K562 (cell line): ENCODE measurements around the gene VPS13C. TPM values are rescaled to one million over a fixed set of nuclear protein-coding genes. Genes with fewer than 3 reads are reported as not detected.
A peak's percentile ranks its signal among the peaks of the same experiment; 100 is the strongest.

Experiments
- ATAC-seq: fragments of 200-7000 bp; cut with Tn5 transposase; 3 replicates; pipeline ENCODE4 v1.9.1; 2020; ENCODE audit warnings: moderate library complexity
- BruUV-seq: library from RNA; stranded (reverse); fragments of 400-500 nt; replicated peaks from 2 replicates; lab custom pipeline; 2021; lab: Mats Ljungman, UMichigan
- CTCF ChIA-PET: fragments of 300-600 bp; formaldehyde crosslinking; extraction: SDS; loops from one replicate; lab custom pipeline; 2021; ENCODE audit warnings: low intra/inter-chr PET ratio; lab: Yijun Ruan, JAX
- POLR2A ChIA-PET: fragments of 300-600, 350-650 bp; sonication (Branson Sonifier 250); formaldehyde crosslinking; extraction: SDS; loops from one replicate; lab custom pipeline; 2021; ENCODE audit warnings: antibody characterized with exemption, inconsistent platforms; lab: Yijun Ruan, JAX
- DNase-seq, 4 experiments: peaks; one replicate each; pipeline versions ENCODE4 v3.0.0 to v3.0.0-alpha.2; 2011 to 2018; ENCODE audit warnings: low spot score in 3 of 4, mixed read lengths in 3 of 4; ENCODE audit errors: extremely low read depth in 1 of 4
- FAIRE-seq: peaks from 2 replicates; lab custom pipeline; 2011; peaks lifted over from hg19 to GRCh38; lab: Jason Lieb, UNC
- H2AFZ ChIP-seq: 2 replicates; pipeline ENCODE4 v1.6.0; 2011; ENCODE audit warnings: low read depth, low read length, control low read depth, inconsistent platforms
- H3K27ac ChIP-seq: fragments of 200-600 bp; 3 replicates; pipeline ENCODE4 v1.8.0; 2011; ENCODE audit warnings: low read depth, mild to moderate bottlenecking, control low read depth, inconsistent platforms, low read length, moderate library complexity, mixed read lengths; ENCODE audit errors: extremely low read depth
- H3K27me3 ChIP-seq, 2 experiments: fragments of 300-600 bp in 1 of 2; 2 replicates in 1 of 2; 3 replicates in 1 of 2; pipeline versions ENCODE4 v1.6.0 to v1.8.0; 2011; ENCODE audit warnings: inconsistent platforms in 2 of 2, low read length in 2 of 2, mild to moderate bottlenecking in 1 of 2, mixed read lengths in 1 of 2, moderate library complexity in 1 of 2; ENCODE audit not compliant: control insufficient read depth in 2 of 2, insufficient read depth in 2 of 2
- H3K36me3 ChIP-seq: fragments of 300-600 bp; 3 replicates; pipeline ENCODE4 v1.8.0; 2011; ENCODE audit warnings: mild to moderate bottlenecking, low read length, inconsistent platforms; ENCODE audit not compliant: control insufficient read depth, insufficient read depth
- H3K4me1 ChIP-seq, 2 experiments: fragments of 200-600 bp in 1 of 2; replicated peaks in 1 of 2; 2 replicates in 1 of 2; 3 replicates in 1 of 2; pipeline versions ENCODE4 v1.5.1 to v1.8.0; 2011; ENCODE audit warnings: inconsistent platforms in 2 of 2, low read length in 2 of 2, mild to moderate bottlenecking in 1 of 2, mixed read lengths in 1 of 2, moderate library complexity in 1 of 2; ENCODE audit not compliant: control insufficient read depth in 2 of 2, insufficient read depth in 2 of 2
- H3K4me2 ChIP-seq: 2 replicates; pipeline ENCODE4 v1.6.1; 2011; ENCODE audit warnings: low read length, control low read depth, inconsistent platforms, mixed read lengths; ENCODE audit not compliant: insufficient read depth
- H3K4me3 ChIP-seq: fragments of 200-600 bp; sonication (generic), shearing (Covaris generic); 2 replicates; pipeline ENCODE4 v1.5.1; 2016; ENCODE audit warnings: control low read depth, inconsistent platforms
- H3K79me2 ChIP-seq: fragments of 200-600 bp; 3 replicates; pipeline ENCODE4 v1.8.0; 2011; ENCODE audit warnings: low read length, inconsistent platforms; ENCODE audit not compliant: control insufficient read depth, insufficient read depth
- H3K9ac ChIP-seq, 2 experiments: 2 replicates each; pipeline versions ENCODE4 v1.6.0 to v1.6.1; 2011; ENCODE audit warnings: low read depth in 2 of 2, low read length in 2 of 2, control low read depth in 1 of 2, inconsistent platforms in 1 of 2, mild to moderate bottlenecking in 1 of 2, mixed read lengths in 1 of 2; ENCODE audit not compliant: insufficient read depth in 1 of 2
- H3K9me1 ChIP-seq: one replicate; pipeline ENCODE4 v1.6.0; 2011; ENCODE audit warnings: inconsistent platforms, mild to moderate bottlenecking, low read length, moderate library complexity; ENCODE audit not compliant: control insufficient read depth, insufficient read depth
- H3K9me3 ChIP-seq: replicated peaks from 2 replicates; pipeline ENCODE4 v1.5.1; 2011; ENCODE audit warnings: low read depth, low read length, inconsistent platforms; ENCODE audit not compliant: control insufficient read depth, insufficient read depth
- H4K20me1 ChIP-seq: replicated peaks from 2 replicates; pipeline ENCODE4 v1.6.1; 2011; ENCODE audit warnings: low read length, inconsistent platforms, mixed read lengths; ENCODE audit not compliant: control insufficient read depth, insufficient read depth
- EWSR1 ChIP-seq: fragments of 450-650 bp; IDR thresholded peaks from 2 replicates; pipeline ENCODE4 v1.6.1; 2018; ENCODE audit warnings: borderline replicate concordance, mild to moderate bottlenecking, low read depth, moderate library complexity; ENCODE audit not compliant: partially characterized antibody
- MEIS2 ChIP-seq: fragments of 450-650 bp; IDR thresholded peaks from 2 replicates; pipeline ENCODE4 v1.6.1; 2014; ENCODE audit warnings: mild to moderate bottlenecking; ENCODE audit not compliant: partially characterized antibody
- NUFIP1 ChIP-seq: fragments of 450-650 bp; IDR thresholded peaks from 2 replicates; pipeline ENCODE4 v1.6.1; 2018; ENCODE audit not compliant: partially characterized antibody
- SAFB ChIP-seq: fragments of 200-400 bp; formaldehyde crosslinking; IDR thresholded peaks from 2 replicates; pipeline ENCODE4 v1.6.1; 2017; ENCODE audit warnings: low read depth, low read length, borderline replicate concordance
- ZBTB33 ChIP-seq: sonication (generic); formaldehyde crosslinking; IDR thresholded peaks from 2 replicates; pipeline ENCODE4 v1.8.1; 2023; ENCODE audit warnings: mild to moderate bottlenecking, missing genetic modification reagents
- ZBTB40 ChIP-seq, 2 experiments: fragments of 450-650 bp in 1 of 2; sonication (generic) in 1 of 2; formaldehyde crosslinking in 1 of 2; IDR thresholded peaks; 2 replicates each; pipeline versions ENCODE4 v1.7.1 to v1.9.0; 2016 to 2022; ENCODE audit warnings: inconsistent platforms in 1 of 2, mild to moderate bottlenecking in 1 of 2, missing genetic modification reagents in 1 of 2
- ZNF384 ChIP-seq: IDR thresholded peaks from 2 replicates; pipeline ENCODE4 v1.6.1; 2012; ENCODE audit warnings: low read depth, low read length, improper control_type of control experiment
- WGBS: fragments of 100-300 bp; shearing (Covaris generic); methylation state at CpG from one replicate; pipeline ENCODE4 v1.1.6; 2016; ENCODE audit warnings: low coverage, mixed read lengths; ENCODE audit not compliant: insufficient coverage; ENCODE audit errors: missing lambda C conversion rate; 5-methylcytosine and 5-hydroxymethylcytosine counted together
- in situ Hi-C: fragments of 300-500 bp; cut with MboI; formaldehyde crosslinking; loops from 4 replicates; pipeline ENCODE4 v1.15.0; 2018; ENCODE audit warnings: inconsistent platforms, mixed read lengths
- intact Hi-C: fragments of 100-400 bp; cut with micrococcal nuclease; formaldehyde crosslinking; loops from 2 replicates; pipeline ENCODE4 v1.14.2; 2022
- polyA plus RNA-seq, 8 experiments: library from polyadenylated mRNA; depleted of rRNA in 4 of 8; stranded (reverse) in 5 of 8; unstranded in 3 of 8; fragments of >200 nt; fragmentation: Nextera tagmentation in 2 of 8; fragmentation: Illumina TruSeq in 1 of 8; extraction: Ambion mirVana in 2 of 8; extraction: Trizol in 1 of 8; gene quantifications; 2 replicates each; pipeline versions ENCODE4 v1.2.1 to v1.2.3, GENCODE V29; 2011 to 2014; ENCODE audit warnings: inconsistent platforms in 1 of 8, missing spikeins in 1 of 8
- total RNA-seq, 7 experiments: library from RNA; depleted of rRNA in 6 of 7; stranded (reverse); fragments of >200 nt in 6 of 7; fragmentation: Illumina TruSeq in 2 of 7; extraction: Trizol in 2 of 7; gene quantifications; 2 replicates each; pipeline versions ENCODE4 v1.2.1 to v1.2.3, GENCODE V29; 2011 to 2021; ENCODE audit warnings: low replicate concordance in 1 of 7
- TF ChIP-seq, protein P1 (sequence below): sonication (generic); formaldehyde crosslinking; IDR thresholded peaks from 2 replicates; pipeline ENCODE4 v1.8.0; 2022; ENCODE audit warnings: missing genetic modification reagents, mild to moderate bottlenecking, moderate library complexity, borderline replicate concordance
- TF ChIP-seq, protein P2 (sequence below): fragments of 250-450 bp; sonication (Bioruptor Pico); IDR thresholded peaks from 2 replicates; pipeline ENCODE4 v1.9.0; 2021; ENCODE audit warnings: mild to moderate bottlenecking

Gene VPS13C
- total and polyA plus RNA-seq, 9 of the 15 experiments (the other 6 are each of a cell fraction or from before 2014, with no cell fraction given), result 5.2 to 32.3 (median 15.7) TPM

GRCh38 chr15:61917457-61917856, 142.8 kb downstream of the VPS13C start:
- TF ChIP-seq ZNF384, result peak; percentile 71
- peak; percentile 89 for TF ChIP-seq ZBTB40 (IDR thresholded peaks at IDR 0.05)
- peak; percentile 77 for TF ChIP-seq ZBTB40 (CRISPR knock-in tag; IDR thresholded peaks at IDR 0.05)
- no peak for TF ChIP-seq ZBTB33 (CRISPR knock-in tag)
- TF ChIP-seq SAFB, result no peak
- no peak for TF ChIP-seq EWSR1
- TF ChIP-seq, protein P1, sequence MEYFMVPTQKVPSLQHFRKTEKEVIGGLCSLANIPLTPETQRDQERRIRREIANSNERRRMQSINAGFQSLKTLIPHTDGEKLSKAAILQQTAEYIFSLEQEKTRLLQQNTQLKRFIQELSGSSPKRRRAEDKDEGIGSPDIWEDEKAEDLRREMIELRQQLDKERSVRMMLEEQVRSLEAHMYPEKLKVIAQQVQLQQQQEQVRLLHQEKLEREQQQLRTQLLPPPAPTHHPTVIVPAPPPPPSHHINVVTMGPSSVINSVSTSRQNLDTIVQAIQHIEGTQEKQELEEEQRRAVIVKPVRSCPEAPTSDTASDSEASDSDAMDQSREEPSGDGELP (CRISPR knock-in tag), result no peak
- TF ChIP-seq NUFIP1, result no peak
- TF ChIP-seq, protein P2, sequence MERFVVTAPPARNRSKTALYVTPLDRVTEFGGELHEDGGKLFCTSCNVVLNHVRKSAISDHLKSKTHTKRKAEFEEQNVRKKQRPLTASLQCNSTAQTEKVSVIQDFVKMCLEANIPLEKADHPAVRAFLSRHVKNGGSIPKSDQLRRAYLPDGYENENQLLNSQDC (CRISPR knock-in tag), result no peak
- peak; percentile 23 for TF ChIP-seq MEIS2
- TF ChIP-seq, all 486 proteins: peak for 3
- no peak overlapping the region for H3K4me2 ChIP-seq
- H3K36me3 ChIP-seq, result peaks cover 60% of the 10 kb centered on the region; the same call in 2 of the 3 replicates
- H3K27ac ChIP-seq, result no peak overlapping the region
- ATAC-seq (no peak), DNase-seq (no peak), FAIRE-seq (no peak)
- no peak overlapping the region for H3K9ac ChIP-seq
- no peaks in the 10 kb centered on the region for H3K9me3 ChIP-seq
- H3K4me1 ChIP-seq, result no peaks in the 10 kb centered on the region
- no peak overlapping the region for H3K4me3 ChIP-seq
- no TSS peak for BruUV-seq
- H4K20me1 ChIP-seq, result no peaks in the 10 kb centered on the region
- ChIA-PET CTCF (no interaction called here), POLR2A (no interaction called here)
- H2AFZ ChIP-seq, result no peak overlapping the region
- no peaks in the 10 kb centered on the region for H3K9me1 ChIP-seq
- intact Hi-C loops, result no loop called here
- H3K27me3 ChIP-seq, result no peaks in the 10 kb centered on the region
- WGBS, result 91% methylated on average over 1 of the region's 1 CpG
- in situ Hi-C loops, result no loop called here
- no peaks in the 10 kb centered on the region for H3K79me2 ChIP-seq
